ENCODE measurements around the gene POLD1.
"Not testable (repeated sequence)": the region's sequence is repeated elsewhere in the genome, so short reads cannot be mapped to it uniquely, and the experiment has no call there.

The POLD1 gene

GRCh38 chr19:50368649-50369570, 15.2 kb upstream of the POLD1 start:
- peak; percentile 75 for DNase-seq

- DNase-seq, result no peak
Observed at GRCh38 chr19:50371914-50372475, 12.2 kb upstream of the POLD1 start.

- peak; percentile 94 for DNase-seq
Observed at GRCh38 chr19:50376166-50377050, 7.7 kb upstream of the POLD1 start, which contains the start of gene NR1H2. NR1H2 (plus strand) TSS chr19:50376457; CDS start chr19:50377606, 1,149 bp downstream.

DNA sequence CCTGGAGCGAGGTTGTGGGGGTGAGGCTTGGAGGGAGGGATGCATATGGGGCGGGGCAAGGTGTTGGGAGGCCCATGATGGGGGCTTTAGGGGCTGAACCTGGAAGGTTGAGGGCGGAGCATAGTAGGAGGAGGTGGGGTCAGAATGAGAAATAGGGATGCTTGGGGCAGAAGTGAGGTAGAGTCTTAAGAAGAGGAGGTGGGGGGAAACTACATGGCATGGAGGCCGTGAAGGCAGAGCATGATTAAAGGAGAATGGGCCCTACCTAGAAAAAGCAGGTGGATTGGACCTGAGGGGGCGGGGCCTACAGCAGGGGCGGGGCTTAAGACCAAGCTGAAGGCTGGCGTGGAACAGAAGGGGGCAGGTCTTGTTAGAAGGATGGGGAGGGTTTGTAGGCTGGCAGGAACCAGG, 7.1 kb upstream of the POLD1 start:
- DNase-seq, result peak; percentile 59

GRCh38 chr19:50377517-50377916, 6.6 kb upstream of the POLD1 start:
- no peak for DNase-seq

DNA sequence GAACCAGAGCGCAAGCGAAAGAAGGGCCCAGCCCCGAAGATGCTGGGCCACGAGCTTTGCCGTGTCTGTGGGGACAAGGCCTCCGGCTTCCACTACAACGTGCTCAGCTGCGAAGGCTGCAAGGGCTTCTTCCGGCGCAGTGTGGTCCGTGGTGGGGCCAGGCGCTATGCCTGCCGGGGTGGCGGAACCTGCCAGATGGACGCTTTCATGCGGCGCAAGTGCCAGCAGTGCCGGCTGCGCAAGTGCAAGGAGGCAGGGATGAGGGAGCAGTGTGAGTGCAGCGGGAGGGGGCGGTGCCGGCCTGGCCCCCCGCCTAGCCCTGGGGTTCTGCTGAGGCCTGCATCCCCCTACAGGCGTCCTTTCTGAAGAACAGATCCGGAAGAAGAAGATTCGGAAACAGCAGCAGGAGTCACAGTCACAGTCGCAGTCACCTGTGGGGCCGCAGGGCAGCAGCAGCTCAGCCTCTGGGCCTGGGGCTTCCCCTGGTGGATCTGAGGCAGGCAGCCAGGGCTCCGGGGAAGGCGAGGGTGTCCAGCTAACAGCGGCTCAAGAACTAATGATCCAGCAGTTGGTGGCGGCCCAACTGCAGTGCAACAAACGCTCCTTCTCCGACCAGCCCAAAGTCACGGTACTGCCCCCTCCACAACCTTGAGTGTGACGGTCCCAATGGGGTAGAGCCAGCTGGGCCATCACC, 5.8 kb upstream of the POLD1 start:
- no peak for DNase-seq

DNA sequence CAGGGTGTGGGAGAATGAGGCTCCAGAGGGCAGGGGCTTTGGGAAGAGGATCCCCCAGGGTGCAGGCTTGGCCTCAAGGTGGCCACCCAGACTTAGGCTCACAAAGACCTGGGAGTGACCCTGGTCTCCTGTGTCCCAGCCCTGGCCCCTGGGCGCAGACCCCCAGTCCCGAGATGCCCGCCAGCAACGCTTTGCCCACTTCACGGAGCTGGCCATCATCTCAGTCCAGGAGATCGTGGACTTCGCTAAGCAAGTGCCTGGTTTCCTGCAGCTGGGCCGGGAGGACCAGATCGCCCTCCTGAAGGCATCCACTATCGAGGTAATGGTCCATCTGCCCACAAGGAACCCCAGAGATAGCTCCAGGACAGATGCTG, 5.3 kb upstream of the POLD1 start:
- DNase-seq, result no peak

- DNase-seq, result no peak
Observed at GRCh38 chr19:50379602-50380001, 4.5 kb upstream of the POLD1 start.

- no peak for DNase-seq
Observed at GRCh38 chr19:50380137-50380536, 4.0 kb upstream of the POLD1 start.

GRCh38 chr19:50380751-50381151, 3.4 kb upstream of the POLD1 start:
- DNase-seq, result no peak

- no peak for DNase-seq
Observed at GRCh38 chr19:50381881-50382729, 2.0 kb upstream of the POLD1 start.

DNA sequence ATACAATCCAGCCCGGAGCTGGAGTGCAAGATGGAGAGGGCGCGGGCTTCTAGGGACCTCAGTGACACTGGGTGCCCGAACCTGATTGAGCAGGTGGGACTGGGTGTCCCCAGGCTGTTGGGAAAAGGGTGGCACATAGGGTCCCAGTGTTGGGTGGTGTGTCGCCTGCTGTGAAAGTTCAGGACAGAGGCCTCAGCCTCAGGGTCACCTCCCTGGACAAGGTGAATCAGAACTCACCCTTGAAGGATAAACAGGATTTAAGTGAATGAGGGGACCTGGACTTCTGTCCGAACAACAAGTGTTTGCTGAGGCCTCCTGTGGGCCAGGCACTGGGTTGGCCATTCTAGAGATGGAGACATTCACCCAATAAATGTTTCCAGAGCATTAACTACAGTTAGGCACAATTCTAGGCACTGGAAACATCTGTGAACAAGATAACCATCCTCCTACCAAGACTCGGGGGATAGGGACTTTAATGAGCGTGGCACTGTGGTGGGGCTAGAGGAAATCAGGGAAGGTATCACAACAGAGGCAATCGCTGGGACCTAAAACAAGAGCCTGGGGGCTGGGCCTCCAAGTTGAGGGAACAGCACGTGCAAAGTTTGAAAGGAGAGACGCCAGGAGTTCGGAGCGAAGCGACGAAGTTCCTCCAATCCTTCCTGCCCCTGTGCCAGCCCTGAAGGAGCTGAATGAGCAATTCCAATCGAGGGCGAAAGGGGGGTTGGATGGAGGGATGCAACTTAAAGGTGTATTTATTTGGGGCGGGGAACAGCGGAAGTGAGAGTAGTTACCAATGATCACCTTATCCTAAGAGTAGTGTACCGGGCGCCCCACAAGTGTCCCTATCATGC, 921 bp upstream of the POLD1 start:
- no peak for DNase-seq

DNA sequence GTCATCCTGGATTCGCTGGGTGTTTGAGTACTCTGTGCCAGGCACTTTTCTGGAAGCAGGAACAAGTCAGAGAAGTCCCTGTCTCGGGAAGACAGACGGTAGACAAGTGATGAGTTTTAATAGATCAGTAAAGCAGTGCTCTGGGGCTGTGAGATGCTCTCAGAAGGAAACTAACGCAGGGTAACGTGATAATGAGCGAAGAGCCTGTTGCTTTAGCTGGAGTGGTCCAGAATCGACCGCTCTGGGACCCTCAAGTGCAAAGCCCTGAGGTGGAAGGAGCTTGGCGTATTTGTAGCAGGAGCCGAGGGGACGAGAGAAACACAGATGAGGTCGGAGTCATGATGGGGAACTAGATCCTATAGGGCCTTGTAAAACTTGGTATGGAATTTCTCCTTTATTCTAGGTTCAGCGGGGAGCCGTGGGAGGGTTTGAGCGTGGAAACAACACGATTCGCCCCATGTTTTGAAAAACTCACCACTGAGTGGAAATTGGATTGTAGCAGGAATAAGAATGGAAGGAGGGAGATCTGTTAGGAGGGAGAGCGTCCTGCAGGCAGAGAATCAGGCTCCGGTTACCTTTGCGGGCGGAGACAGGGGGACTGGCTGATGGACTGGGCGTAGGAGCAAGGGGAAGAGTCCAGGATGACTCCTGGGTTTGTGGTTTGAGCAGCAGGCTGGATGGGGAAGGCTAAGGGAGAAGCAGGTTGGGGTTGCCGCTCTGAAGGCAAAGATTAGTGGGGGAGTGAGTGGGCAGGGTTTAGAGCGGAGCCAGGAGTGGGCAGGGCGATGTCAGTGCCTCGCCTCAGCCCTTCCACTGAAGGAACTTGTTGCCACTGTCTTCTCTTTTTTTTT, 763 bp downstream of the POLD1 start:
- DNase-seq, result no peak

GRCh38 chr19:50387176-50387867, 3.2 kb downstream of the POLD1 start:
- DNase-seq, result no peak

GRCh38 chr19:50387868-50388245, 3.7 kb downstream of the POLD1 start:
- DNase-seq, result no peak

DNA sequence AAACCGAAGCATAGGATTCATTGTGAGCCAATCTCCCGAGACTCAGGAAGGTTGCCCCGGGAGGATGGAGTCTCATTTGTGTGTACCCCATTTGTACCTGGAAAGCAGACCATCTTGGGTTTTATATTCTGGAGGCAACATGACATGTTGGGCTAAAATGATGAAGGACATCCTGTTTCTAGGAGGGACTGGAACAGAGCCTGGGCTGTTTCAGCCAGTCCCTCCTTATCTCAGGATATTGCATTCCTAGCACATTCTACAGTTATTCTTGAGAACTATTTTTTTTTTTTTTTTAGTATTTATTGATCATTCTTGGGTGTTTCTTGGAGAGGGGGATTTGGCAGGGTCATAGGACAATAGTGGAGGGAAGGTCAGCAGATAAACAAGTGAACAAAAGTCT, 6.1 kb downstream of the POLD1 start:
- not testable (repeated sequence) for DNase-seq

- DNase-seq, result not testable (repeated sequence)
Observed at GRCh38 chr19:50390952-50391351, 6.8 kb downstream of the POLD1 start.

GRCh38 chr19:50392759-50393158, 8.6 kb downstream of the POLD1 start:
- no peak for DNase-seq

DNA sequence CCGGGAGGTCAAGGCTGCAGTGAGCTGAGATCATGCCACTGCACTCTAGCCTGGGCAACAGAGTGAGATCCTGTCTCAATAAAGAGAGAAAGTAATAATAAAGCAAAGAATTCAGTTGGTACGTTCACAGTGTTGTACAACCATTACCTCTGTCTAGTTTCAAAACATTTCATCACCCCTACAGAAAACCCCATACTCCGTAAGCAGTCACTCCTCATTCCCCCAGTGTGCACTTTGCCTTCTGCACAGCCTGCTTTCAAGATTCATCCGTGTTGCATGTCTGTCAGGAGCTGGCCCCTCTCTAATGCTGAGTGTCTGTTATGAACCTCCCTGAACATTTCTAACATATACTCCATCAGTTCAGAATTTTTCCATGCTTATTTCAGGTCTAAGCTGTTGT, 9.4 kb downstream of the POLD1 start:
- DNase-seq, result no peak

Data from activated T-cell treated with anti-CD3 and anti-CD28 coated beads for 4 hours (primary cell).